DND-41 (cell line): ENCODE measurements around the gene MKLN1.

ENCODE experiments used
- ATAC-seq: fragments of 200-7000 bp; cut with Tn5 transposase; 3 replicates; pipeline ENCODE4 v1.9.1; 2021; ENCODE audit warnings: low read depth; ENCODE audit not compliant: insufficient read depth
- DNase-seq: peaks from one replicate; pipeline ENCODE4 v3.0.0-alpha.2; 2020
- H2AFZ ChIP-seq: 2 replicates; pipeline ENCODE4 v1.6.0; 2012; ENCODE audit warnings: low read depth, low read length
- H3K27ac ChIP-seq: 2 replicates; pipeline ENCODE4 v1.5.1; 2012; ENCODE audit warnings: low read length, inconsistent platforms
- H3K27me3 ChIP-seq: fragments of 200-600 bp; sonication (generic); 2 replicates; pipeline ENCODE4 v1.6.0; 2012; ENCODE audit warnings: low read length, mild to moderate bottlenecking, inconsistent platforms; ENCODE audit not compliant: insufficient read depth, poor library complexity
- H3K36me3 ChIP-seq: 2 replicates; pipeline ENCODE4 v1.5.1; 2012; ENCODE audit warnings: low read length, inconsistent platforms; ENCODE audit not compliant: insufficient read depth
- H3K4me1 ChIP-seq: 2 replicates; pipeline ENCODE4 v1.5.1; 2012; ENCODE audit warnings: mild to moderate bottlenecking, low read length; ENCODE audit not compliant: insufficient read depth
- H3K4me2 ChIP-seq: 2 replicates; pipeline ENCODE4 v1.6.0; 2012; ENCODE audit warnings: mild to moderate bottlenecking, moderate library complexity, low read length, inconsistent platforms; ENCODE audit not compliant: insufficient read depth
- H3K4me3 ChIP-seq, 2 experiments: fragments of 200-600 bp in 1 of 2; shearing (Covaris generic) in 1 of 2; 2 replicates each; pipeline ENCODE4 v1.5.1; 2012 to 2016; ENCODE audit warnings: inconsistent platforms in 2 of 2, low read length in 2 of 2, mild to moderate bottlenecking in 2 of 2, low read depth in 1 of 2, moderate library complexity in 1 of 2
- H3K79me2 ChIP-seq: 2 replicates; pipeline ENCODE4 v1.6.0; 2012; ENCODE audit warnings: low read length, inconsistent platforms; ENCODE audit not compliant: insufficient read depth
- H3K9ac ChIP-seq: 2 replicates; pipeline ENCODE4 v1.6.0; 2012; ENCODE audit warnings: low read depth, mild to moderate bottlenecking, inconsistent platforms, low read length, moderate library complexity
- H3K9me3 ChIP-seq: 2 replicates; pipeline ENCODE4 v1.5.1; 2012; ENCODE audit warnings: low read length, moderate library complexity, mild to moderate bottlenecking, inconsistent platforms; ENCODE audit not compliant: insufficient read depth, severe bottlenecking
- H4K20me1 ChIP-seq: 2 replicates; pipeline ENCODE4 v1.6.0; 2012; ENCODE audit warnings: low read length; ENCODE audit not compliant: insufficient read depth
- EZH2 ChIP-seq: IDR thresholded peaks from 3 replicates; pipeline ENCODE4 v1.6.1; 2012; ENCODE audit warnings: borderline replicate concordance, low read depth, mild to moderate bottlenecking, moderate library complexity, low read length, inconsistent platforms; ENCODE audit not compliant: severe bottlenecking
- TF ChIP-seq, protein P1 (sequence below): IDR thresholded peaks from 2 replicates; pipeline ENCODE4 v1.5.1; 2012; ENCODE audit warnings: borderline replicate concordance, low read length, moderate library complexity, mild to moderate bottlenecking; ENCODE audit not compliant: poor library complexity, severe bottlenecking; ENCODE audit errors: extremely low read depth

Gene MKLN1

DNA sequence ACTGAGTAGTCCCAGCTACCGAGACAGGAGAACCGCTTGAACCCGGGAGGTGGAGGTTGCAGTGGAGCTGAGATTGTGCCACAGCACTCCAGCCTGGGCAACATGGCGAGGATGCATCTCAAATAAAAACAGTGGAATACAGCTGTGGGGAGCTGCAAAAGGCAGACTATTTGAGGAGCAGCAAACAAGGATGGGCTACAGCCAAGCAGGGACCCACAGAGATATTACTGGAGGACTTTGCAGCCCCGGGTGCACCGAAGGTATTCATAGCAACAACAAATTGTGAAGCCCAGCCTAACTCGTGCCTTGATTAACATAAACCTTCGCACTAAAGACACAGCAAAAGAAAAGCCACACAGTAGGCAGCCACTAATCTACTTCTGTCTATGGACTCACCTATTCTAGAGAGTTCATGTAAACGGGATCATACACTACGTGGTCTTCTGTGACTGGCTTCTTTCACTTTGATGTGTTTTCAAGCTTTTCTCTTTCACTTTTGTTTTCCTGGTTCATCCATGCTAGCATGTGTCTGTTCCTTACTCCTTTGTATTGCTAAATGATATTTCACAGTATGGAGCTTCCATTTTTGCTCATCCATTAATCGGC, 194.8 kb downstream of the MKLN1 start:
- peak; percentile 93 for ATAC-seq
- Histone ChIP-seq H3K4me2 (peak overlapping the region; percentile 57), H4K20me1 (no peaks in the 10 kb centered on the region), H3K9me3 (no peaks in the 10 kb centered on the region), H3K9ac (peak overlapping the region; percentile 12; the same call in 1 of the 2 replicates), H3K79me2 (no peaks in the 10 kb centered on the region), H2AFZ (peak overlapping the region; percentile 70), H3K4me3 (peak overlapping the region in 1 of 2 experiments; percentile 31; a peak in 2 of 4 replicates), H3K27ac (peak overlapping the region; percentile 66), H3K4me1 (peaks cover 15% of the 10 kb centered on the region), H3K36me3 (no peaks in the 10 kb centered on the region), H3K27me3 (no peaks in the 10 kb centered on the region)
- peak; percentile 27 for DNase-seq
- TF ChIP-seq EZH2, result no peak

DNA sequence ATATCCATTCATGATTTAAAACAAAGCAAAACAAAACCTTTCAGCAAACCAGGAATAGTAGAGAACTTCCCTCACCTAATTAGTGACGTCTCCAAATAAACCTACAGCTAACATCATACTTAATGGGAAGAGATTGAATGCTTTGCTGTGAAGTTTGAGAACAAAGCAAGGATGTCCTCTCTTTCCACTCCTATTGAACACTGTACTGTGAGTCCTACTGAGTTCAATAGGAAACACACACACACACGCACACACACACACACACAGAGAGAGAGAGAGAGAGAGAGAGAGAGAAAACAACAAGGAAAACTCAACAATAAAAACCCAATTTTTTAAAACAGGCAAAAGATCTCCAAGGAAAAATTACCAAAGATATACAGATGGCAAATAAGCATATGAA, 196.4 kb downstream of the MKLN1 start:
- Histone ChIP-seq H2AFZ (no peak overlapping the region), H3K27me3 (no peaks in the 10 kb centered on the region), H3K4me2 (no peak overlapping the region), H3K9me3 (no peaks in the 10 kb centered on the region), H3K4me1 (peaks cover 15% of the 10 kb centered on the region), H3K36me3 (no peaks in the 10 kb centered on the region), H3K4me3 (no peak overlapping the region), H3K9ac (no peak overlapping the region), H3K27ac (no peak overlapping the region), H3K79me2 (no peaks in the 10 kb centered on the region), H4K20me1 (no peaks in the 10 kb centered on the region)
- TF ChIP-seq, protein P1, sequence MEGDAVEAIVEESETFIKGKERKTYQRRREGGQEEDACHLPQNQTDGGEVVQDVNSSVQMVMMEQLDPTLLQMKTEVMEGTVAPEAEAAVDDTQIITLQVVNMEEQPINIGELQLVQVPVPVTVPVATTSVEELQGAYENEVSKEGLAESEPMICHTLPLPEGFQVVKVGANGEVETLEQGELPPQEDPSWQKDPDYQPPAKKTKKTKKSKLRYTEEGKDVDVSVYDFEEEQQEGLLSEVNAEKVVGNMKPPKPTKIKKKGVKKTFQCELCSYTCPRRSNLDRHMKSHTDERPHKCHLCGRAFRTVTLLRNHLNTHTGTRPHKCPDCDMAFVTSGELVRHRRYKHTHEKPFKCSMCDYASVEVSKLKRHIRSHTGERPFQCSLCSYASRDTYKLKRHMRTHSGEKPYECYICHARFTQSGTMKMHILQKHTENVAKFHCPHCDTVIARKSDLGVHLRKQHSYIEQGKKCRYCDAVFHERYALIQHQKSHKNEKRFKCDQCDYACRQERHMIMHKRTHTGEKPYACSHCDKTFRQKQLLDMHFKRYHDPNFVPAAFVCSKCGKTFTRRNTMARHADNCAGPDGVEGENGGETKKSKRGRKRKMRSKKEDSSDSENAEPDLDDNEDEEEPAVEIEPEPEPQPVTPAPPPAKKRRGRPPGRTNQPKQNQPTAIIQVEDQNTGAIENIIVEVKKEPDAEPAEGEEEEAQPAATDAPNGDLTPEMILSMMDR, result no peak
- TF ChIP-seq EZH2, result no peak
- ATAC-seq (no peak), DNase-seq (no peak)

GRCh38 chr7:131524703-131525102, 197.0 kb downstream of the MKLN1 start:
- H3K36me3 ChIP-seq, result no peaks in the 10 kb centered on the region

GRCh38 chr7:131525820-131526219, 198.1 kb downstream of the MKLN1 start:
- Histone ChIP-seq H3K4me2 (no peak overlapping the region), H3K9me3 (no peaks in the 10 kb centered on the region), H3K4me1 (peaks cover 15% of the 10 kb centered on the region), H3K9ac (no peak overlapping the region), H3K27me3 (no peaks in the 10 kb centered on the region), H3K27ac (no peak overlapping the region), H4K20me1 (no peaks in the 10 kb centered on the region), H3K36me3 (no peaks in the 10 kb centered on the region), H2AFZ (no peak overlapping the region), H3K79me2 (no peaks in the 10 kb centered on the region), H3K4me3 (no peak overlapping the region)
- TF ChIP-seq, protein P1, result no peak
- TF ChIP-seq EZH2, result no peak
- DNase-seq (no peak), ATAC-seq (no peak)

More at GRCh38 chr7:131524703-131525102, 197.0 kb downstream of the MKLN1 start:
- Histone ChIP-seq H3K9me3 (no peaks in the 10 kb centered on the region), H4K20me1 (no peaks in the 10 kb centered on the region), H3K9ac (no peak overlapping the region), H3K27me3 (no peaks in the 10 kb centered on the region), H3K79me2 (no peaks in the 10 kb centered on the region), H3K4me1 (peaks cover 15% of the 10 kb centered on the region), H2AFZ (no peak overlapping the region), H3K4me3 (no peak overlapping the region), H3K4me2 (no peak overlapping the region), H3K27ac (no peak overlapping the region)
- no peak for DNase-seq
- ATAC-seq, result no peak
- TF ChIP-seq, protein P1, result no peak
- no peak for TF ChIP-seq EZH2
